GM23338 (cell line): Measurements from ENCODE around the gene MBOAT1. TPM values are rescaled to one million over a fixed set of nuclear protein-coding genes. Genes with fewer than 3 reads are reported as not detected.

Experiments
- ATAC-seq: fragments of 200-7000 bp; cut with Tn5 transposase; 3 replicates; pipeline ENCODE4 v1.9.1; 2020
- DNase-seq: peaks from one replicate; pipeline ENCODE4 v3.0.0-alpha.2; 2015; ENCODE audit warnings: low spot score
- H2AFZ ChIP-seq: fragments of 200-600 bp; sonication (generic); 2 replicates; pipeline ENCODE4 v1.8.0; 2016; ENCODE audit warnings: antibody characterized with exemption, mild to moderate bottlenecking, moderate library complexity
- H3F3A ChIP-seq: fragments of 200-600 bp; sonication (generic); replicated peaks from 2 replicates; pipeline ENCODE4 v1.8.0; 2017; ENCODE audit warnings: antibody characterized with exemption, mixed run types, low read depth
- H3K27ac ChIP-seq: fragments of 200-600 bp; sonication (generic); 2 replicates; pipeline ENCODE4 v1.6.1; 2016; ENCODE audit warnings: low read depth
- H3K27me3 ChIP-seq: fragments of 200-600 bp; sonication (generic); 2 replicates; pipeline ENCODE4 v1.8.0; 2016; ENCODE audit warnings: mild to moderate bottlenecking, mixed run types, moderate library complexity; ENCODE audit not compliant: insufficient read depth
- H3K36me3 ChIP-seq: fragments of 200-600 bp; sonication (generic); 2 replicates; pipeline ENCODE4 v1.8.0; 2016; ENCODE audit warnings: mild to moderate bottlenecking; ENCODE audit not compliant: insufficient read depth
- H3K4me1 ChIP-seq: fragments of 200-600 bp; sonication (generic); 2 replicates; pipeline ENCODE4 v1.8.0; 2016; ENCODE audit warnings: mild to moderate bottlenecking, moderate library complexity; ENCODE audit not compliant: insufficient read depth
- H3K4me2 ChIP-seq: fragments of 200-600 bp; sonication (generic); 2 replicates; pipeline ENCODE4 v1.7.1; 2017; ENCODE audit warnings: mixed run types
- H3K4me3 ChIP-seq: fragments of 200-600 bp; sonication (generic); 2 replicates; pipeline ENCODE4 v1.6.1; 2016; ENCODE audit warnings: mixed run types
- H3K79me2 ChIP-seq: fragments of 200-600 bp; sonication (generic); replicated peaks from 2 replicates; pipeline ENCODE4 v1.8.0; 2017; ENCODE audit warnings: mild to moderate bottlenecking; ENCODE audit not compliant: insufficient read depth
- H3K9me2 ChIP-seq: fragments of 200-600 bp; sonication (generic); 2 replicates; pipeline ENCODE4 v1.8.0; 2017; ENCODE audit not compliant: insufficient read depth
- H4K20me1 ChIP-seq: fragments of 200-600 bp; sonication (generic); replicated peaks from 2 replicates; pipeline ENCODE4 v1.8.0; 2017; ENCODE audit warnings: mild to moderate bottlenecking; ENCODE audit not compliant: insufficient read depth
- H3K27ac Mint-ChIP-seq: 2 replicates; pipeline ENCODE4 v1.8.0; 2020; ENCODE audit warnings: inconsistent platforms, mild to moderate bottlenecking, moderate library complexity, mixed read lengths
- H3K27me3 Mint-ChIP-seq: 3 replicates; pipeline ENCODE4 v1.8.0; 2022; ENCODE audit warnings: low read depth, mild to moderate bottlenecking, moderate library complexity, mixed read lengths, inconsistent platforms; ENCODE audit not compliant: insufficient read depth, poor library complexity
- H3K36me3 Mint-ChIP-seq: 3 replicates; pipeline ENCODE4 v1.8.0; 2021; ENCODE audit warnings: low read depth, mild to moderate bottlenecking, inconsistent platforms, moderate library complexity, mixed read lengths
- H3K4me1 Mint-ChIP-seq: 3 replicates; pipeline ENCODE4 v1.8.0; 2020; ENCODE audit warnings: mild to moderate bottlenecking, inconsistent platforms, mixed read lengths
- H3K4me3 Mint-ChIP-seq: 3 replicates; pipeline ENCODE4 v1.8.0; 2021; ENCODE audit warnings: moderate library complexity, mild to moderate bottlenecking, inconsistent platforms, mixed read lengths
- H3K9me3 Mint-ChIP-seq: 3 replicates; pipeline ENCODE4 v1.8.0; 2020; ENCODE audit warnings: moderate library complexity, mild to moderate bottlenecking, inconsistent platforms, mixed read lengths
- CREB1 ChIP-seq: fragments of 250-450 bp; sonication (Bioruptor Pico); IDR thresholded peaks from 2 replicates; pipeline ENCODE4 v1.5.0; 2020; ENCODE audit warnings: low read depth, mild to moderate bottlenecking, moderate library complexity
- ETS1 ChIP-seq: IDR thresholded peaks from 2 replicates; pipeline ENCODE4 v1.6.1; 2016; ENCODE audit warnings: antibody characterized with exemption
- EZH2 ChIP-seq: fragments of 200-600 bp; sonication (generic); IDR thresholded peaks from one replicate; pipeline ENCODE4 v1.8.0; 2017; ENCODE audit warnings: antibody characterized with exemption, mild to moderate bottlenecking, low read depth; ENCODE audit not compliant: unreplicated experiment
- EZH2phosphoT487 ChIP-seq: fragments of 200-600 bp; sonication (generic); IDR thresholded peaks from one replicate; pipeline ENCODE4 v1.8.1; 2018; ENCODE audit warnings: antibody characterized with exemption; ENCODE audit not compliant: unreplicated experiment
- JUNB ChIP-seq: IDR thresholded peaks from one replicate; pipeline ENCODE4 v1.6.1; 2016; ENCODE audit warnings: antibody characterized with exemption; ENCODE audit not compliant: unreplicated experiment
- NANOG ChIP-seq: IDR thresholded peaks from 2 replicates; pipeline ENCODE4 v1.6.1; 2016; ENCODE audit warnings: antibody characterized with exemption, borderline replicate concordance
- POLR2AphosphoS5 ChIP-seq: IDR thresholded peaks from 2 replicates; pipeline ENCODE4 v1.6.1; 2016; ENCODE audit warnings: antibody characterized with exemption, low read depth
- STAT1 ChIP-seq: IDR thresholded peaks from one replicate; pipeline ENCODE4 v1.6.1; 2016; ENCODE audit warnings: antibody characterized with exemption; ENCODE audit not compliant: unreplicated experiment
- ZNF114 ChIP-seq: fragments of 250-450 bp; sonication (Bioruptor Pico); IDR thresholded peaks from 2 replicates; pipeline ENCODE4 v1.5.0; 2020; ENCODE audit warnings: mild to moderate bottlenecking, moderate library complexity
- ZNF331 ChIP-seq: fragments of 250-450 bp; sonication (Bioruptor Pico); IDR thresholded peaks from 2 replicates; pipeline ENCODE4 v1.5.0; 2020; ENCODE audit warnings: low read depth, mild to moderate bottlenecking, moderate library complexity
- ZNF462 ChIP-seq: fragments of 250-450 bp; sonication (Bioruptor Pico); IDR thresholded peaks from 2 replicates; pipeline ENCODE4 v1.5.0; 2020; ENCODE audit warnings: mild to moderate bottlenecking, moderate library complexity
- polyA plus RNA-seq: library from polyadenylated mRNA; unstranded; fragments of >200 nt; fragmentation: Nextera tagmentation; extraction: Ambion mirVana; gene quantifications from 2 replicates; pipeline ENCODE4 v1.2.1, GENCODE V29; 2016
- total RNA-seq: library from RNA; depleted of rRNA; stranded (reverse); fragments of >200 nt; shearing (Covaris generic); gene quantifications from 2 replicates; pipeline ENCODE4 v1.2.3, GENCODE V29; 2014
- TF ChIP-seq, protein P1 (sequence below), 2 experiments: fragments of 200-600 bp in 1 of 2; sonication (generic) in 1 of 2; conservative IDR thresholded peaks; 2 replicates each; pipeline versions ENCODE4 v1.5.1 to v1.6.1; 2016 to 2017; ENCODE audit warnings: antibody characterized with exemption in 2 of 2, low read depth in 2 of 2, mild to moderate bottlenecking in 2 of 2, moderate library complexity in 1 of 2
- TF ChIP-seq, protein P2 (sequence below): IDR thresholded peaks from one replicate; pipeline ENCODE4 v1.6.1; 2018; ENCODE audit warnings: antibody characterized with exemption; ENCODE audit not compliant: unreplicated experiment

The MBOAT1 gene
- total and polyA plus RNA-seq, 2 experiments from 2014 or later = 3.8 to 18.6 TPM

DNA sequence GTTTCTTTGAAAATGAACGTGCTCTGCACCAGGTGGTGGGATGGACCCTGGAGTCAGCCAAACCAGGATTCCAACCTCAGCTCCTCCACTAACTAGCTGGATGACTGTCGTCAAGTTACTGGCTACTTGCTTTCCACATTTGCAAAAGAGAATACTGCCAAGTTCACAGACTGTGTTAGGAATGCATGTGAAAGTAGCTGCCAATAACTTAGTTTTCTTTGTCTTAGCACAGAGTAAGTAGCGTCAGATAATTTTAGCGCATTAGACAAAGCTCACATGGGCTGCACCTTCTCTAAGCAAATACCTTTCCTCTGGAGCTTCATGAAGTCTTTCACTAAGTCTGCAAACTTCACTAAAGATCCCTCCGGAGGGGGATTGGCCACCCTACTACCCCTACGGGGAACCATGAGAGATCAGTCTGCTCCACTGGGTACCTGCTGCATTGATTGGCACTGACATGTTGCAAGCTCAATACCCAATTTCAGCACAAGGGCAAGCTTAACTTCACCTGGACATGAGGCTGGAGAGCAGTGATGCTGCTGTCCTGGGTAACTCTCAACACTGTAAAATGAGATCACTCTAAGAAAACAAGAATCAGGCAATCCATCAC is 113.9 kb downstream of the MBOAT1 start:
- no peak for TF ChIP-seq ZNF331 (CRISPR knock-in tag)
- TF ChIP-seq POLR2AphosphoS5 = no peak
- TF ChIP-seq JUNB = no peak
- no peak for TF ChIP-seq NANOG
- TF ChIP-seq CREB1 (CRISPR knock-in tag) = no peak
- TF ChIP-seq STAT1 = no peak
- TF ChIP-seq EZH2 = no peak
- no peak for TF ChIP-seq EZH2phosphoT487
- no peak for TF ChIP-seq ZNF114 (CRISPR knock-in tag)
- no peak for TF ChIP-seq ZNF462
- TF ChIP-seq, protein P1, sequence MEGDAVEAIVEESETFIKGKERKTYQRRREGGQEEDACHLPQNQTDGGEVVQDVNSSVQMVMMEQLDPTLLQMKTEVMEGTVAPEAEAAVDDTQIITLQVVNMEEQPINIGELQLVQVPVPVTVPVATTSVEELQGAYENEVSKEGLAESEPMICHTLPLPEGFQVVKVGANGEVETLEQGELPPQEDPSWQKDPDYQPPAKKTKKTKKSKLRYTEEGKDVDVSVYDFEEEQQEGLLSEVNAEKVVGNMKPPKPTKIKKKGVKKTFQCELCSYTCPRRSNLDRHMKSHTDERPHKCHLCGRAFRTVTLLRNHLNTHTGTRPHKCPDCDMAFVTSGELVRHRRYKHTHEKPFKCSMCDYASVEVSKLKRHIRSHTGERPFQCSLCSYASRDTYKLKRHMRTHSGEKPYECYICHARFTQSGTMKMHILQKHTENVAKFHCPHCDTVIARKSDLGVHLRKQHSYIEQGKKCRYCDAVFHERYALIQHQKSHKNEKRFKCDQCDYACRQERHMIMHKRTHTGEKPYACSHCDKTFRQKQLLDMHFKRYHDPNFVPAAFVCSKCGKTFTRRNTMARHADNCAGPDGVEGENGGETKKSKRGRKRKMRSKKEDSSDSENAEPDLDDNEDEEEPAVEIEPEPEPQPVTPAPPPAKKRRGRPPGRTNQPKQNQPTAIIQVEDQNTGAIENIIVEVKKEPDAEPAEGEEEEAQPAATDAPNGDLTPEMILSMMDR (conservative IDR thresholded peaks at IDR 0.05; ENCODE audit: low read depth in 2 of 2) = no peak
- TF ChIP-seq, protein P2, sequence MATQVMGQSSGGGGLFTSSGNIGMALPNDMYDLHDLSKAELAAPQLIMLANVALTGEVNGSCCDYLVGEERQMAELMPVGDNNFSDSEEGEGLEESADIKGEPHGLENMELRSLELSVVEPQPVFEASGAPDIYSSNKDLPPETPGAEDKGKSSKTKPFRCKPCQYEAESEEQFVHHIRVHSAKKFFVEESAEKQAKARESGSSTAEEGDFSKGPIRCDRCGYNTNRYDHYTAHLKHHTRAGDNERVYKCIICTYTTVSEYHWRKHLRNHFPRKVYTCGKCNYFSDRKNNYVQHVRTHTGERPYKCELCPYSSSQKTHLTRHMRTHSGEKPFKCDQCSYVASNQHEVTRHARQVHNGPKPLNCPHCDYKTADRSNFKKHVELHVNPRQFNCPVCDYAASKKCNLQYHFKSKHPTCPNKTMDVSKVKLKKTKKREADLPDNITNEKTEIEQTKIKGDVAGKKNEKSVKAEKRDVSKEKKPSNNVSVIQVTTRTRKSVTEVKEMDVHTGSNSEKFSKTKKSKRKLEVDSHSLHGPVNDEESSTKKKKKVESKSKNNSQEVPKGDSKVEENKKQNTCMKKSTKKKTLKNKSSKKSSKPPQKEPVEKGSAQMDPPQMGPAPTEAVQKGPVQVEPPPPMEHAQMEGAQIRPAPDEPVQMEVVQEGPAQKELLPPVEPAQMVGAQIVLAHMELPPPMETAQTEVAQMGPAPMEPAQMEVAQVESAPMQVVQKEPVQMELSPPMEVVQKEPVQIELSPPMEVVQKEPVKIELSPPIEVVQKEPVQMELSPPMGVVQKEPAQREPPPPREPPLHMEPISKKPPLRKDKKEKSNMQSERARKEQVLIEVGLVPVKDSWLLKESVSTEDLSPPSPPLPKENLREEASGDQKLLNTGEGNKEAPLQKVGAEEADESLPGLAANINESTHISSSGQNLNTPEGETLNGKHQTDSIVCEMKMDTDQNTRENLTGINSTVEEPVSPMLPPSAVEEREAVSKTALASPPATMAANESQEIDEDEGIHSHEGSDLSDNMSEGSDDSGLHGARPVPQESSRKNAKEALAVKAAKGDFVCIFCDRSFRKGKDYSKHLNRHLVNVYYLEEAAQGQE = no peak
- TF ChIP-seq ETS1 = no peak
- Histone ChIP-seq H3K79me2 (no peaks in the 10 kb centered on the region), H3K4me3 (no peak overlapping the region), H3K4me1 (peaks cover 5% of the 10 kb centered on the region), H3K27ac (no peak overlapping the region), H3F3A (no peaks in the 10 kb centered on the region), H4K20me1 (no peaks in the 10 kb centered on the region; the same call in 1 of the 2 replicates), H3K9me2 (0 out of 2 replicates have a peak, but pooled peaks cover 3% of the 10 kb centered on the region), H3K4me2 (no peak overlapping the region), H3K36me3 (no peaks in the 10 kb centered on the region), H3K27me3 (no peaks in the 10 kb centered on the region), H2AFZ (no peak overlapping the region)
- peak overlapping the region; percentile 22; the same call in 1 of the 2 replicates for H3K27ac Mint-ChIP-seq
- H3K27me3 Mint-ChIP-seq = peaks cover 4% of the 10 kb centered on the region
- DNase-seq = no peak
- no peak for ATAC-seq
- H3K36me3 Mint-ChIP-seq = 0 out of 3 replicates have a peak, but pooled peaks cover 2% of the 10 kb centered on the region
- no peaks in the 10 kb centered on the region for H3K9me3 Mint-ChIP-seq
- H3K4me1 Mint-ChIP-seq = peaks cover 15% of the 10 kb centered on the region
- no peak overlapping the region for H3K4me3 Mint-ChIP-seq
